Caco-2 (cell line): ENCODE data around the gene EPO. TPM values are rescaled to one million over a fixed set of nuclear protein-coding genes. Genes with fewer than 3 reads are reported as not detected.
A peak's percentile ranks its signal among the peaks of the same experiment; 100 is the strongest.

Experiments used
- BruUV-seq: library from RNA; stranded (reverse); fragments of 400-500 nt; replicated peaks from 2 replicates; lab custom pipeline; 2021; lab: Mats Ljungman, UMichigan
- CTCF ChIA-PET: fragments of 300-600 bp; sonication (Branson Sonifier 250); formaldehyde crosslinking; loops from one replicate; lab custom pipeline; 2022; ENCODE audit warnings: antibody characterized with exemption; lab: Charles Lee
- POLR2A ChIA-PET: fragments of 300-600 bp; sonication (Branson Sonifier 250); formaldehyde crosslinking; loops from one replicate; lab custom pipeline; 2022; ENCODE audit warnings: antibody characterized with exemption; lab: Charles Lee
- DNase-seq, 2 experiments: peaks; one replicate each; pipeline versions ENCODE4 v3.0.0 to v3.0.0-alpha.2; 2020 to 2022
- H3K27me3 ChIP-seq: replicated peaks from 2 replicates; pipeline ENCODE4 v1.6.0; 2011; ENCODE audit warnings: low read length; ENCODE audit not compliant: control insufficient read depth, insufficient read depth
- H3K36me3 ChIP-seq: 2 replicates; pipeline ENCODE4 v1.5.1; 2011; ENCODE audit warnings: low read length; ENCODE audit not compliant: control insufficient read depth, insufficient read depth
- H3K4me1 ChIP-seq: fragments of 250-450 bp; sonication (Bioruptor Pico); 2 replicates; pipeline ENCODE4 v1.5.1; 2020; ENCODE audit warnings: mild to moderate bottlenecking
- H3K4me3 ChIP-seq: 2 replicates; pipeline ENCODE4 v1.5.1; 2011; ENCODE audit warnings: low read depth, mild to moderate bottlenecking, control low read depth, low read length
- H3K9me3 ChIP-seq: fragments of 250-450 bp; sonication (Bioruptor Pico); 2 replicates; pipeline ENCODE4 v1.5.1; 2020; ENCODE audit warnings: mild to moderate bottlenecking, moderate library complexity
- H3K27ac Mint-ChIP-seq: one replicate; pipeline ENCODE4 v1.8.0; 2022; ENCODE audit warnings: mixed read lengths; ENCODE audit not compliant: unreplicated experiment
- H3K27me3 Mint-ChIP-seq: one replicate; pipeline ENCODE4 v1.8.0; 2022; ENCODE audit warnings: mixed read lengths; ENCODE audit not compliant: insufficient read depth, unreplicated experiment
- H3K36me3 Mint-ChIP-seq: one replicate; pipeline ENCODE4 v1.8.0; 2022; ENCODE audit warnings: mild to moderate bottlenecking, mixed read lengths; ENCODE audit not compliant: insufficient read depth, unreplicated experiment
- H3K4me1 Mint-ChIP-seq: one replicate; pipeline ENCODE4 v1.8.0; 2022; ENCODE audit warnings: low read depth, mixed read lengths; ENCODE audit not compliant: unreplicated experiment
- H3K4me3 Mint-ChIP-seq: one replicate; pipeline ENCODE4 v1.8.0; 2022; ENCODE audit warnings: mild to moderate bottlenecking, moderate library complexity, mixed read lengths; ENCODE audit not compliant: unreplicated experiment
- H3K9me3 Mint-ChIP-seq: one replicate; pipeline ENCODE4 v1.8.0; 2022; ENCODE audit warnings: mixed read lengths; ENCODE audit not compliant: unreplicated experiment
- intact Hi-C: fragments of 100-400 bp; cut with micrococcal nuclease; formaldehyde crosslinking; loops from one replicate; pipeline ENCODE4 v1.10.0; 2022; ENCODE audit not compliant: unreplicated experiment
- total RNA-seq: library from RNA; stranded (reverse); gene quantifications from 2 replicates; pipeline ENCODE4 v1.2.3, GENCODE V29; 2022
- TF ChIP-seq, protein P1 (sequence below), 2 experiments: fragments of 200-600 bp in 1 of 2; IDR thresholded peaks; 1 replicate in 1 of 2; 2 replicates in 1 of 2; pipeline versions ENCODE4 v1.5.1 to v1.8.0; 2011 to 2022; ENCODE audit warnings: antibody characterized with exemption in 1 of 2, control low read depth in 1 of 2, inconsistent platforms in 1 of 2, low read depth in 1 of 2, low read length in 1 of 2, mild to moderate bottlenecking in 1 of 2, moderate library complexity in 1 of 2; ENCODE audit not compliant: insufficient read depth in 1 of 2, severe bottlenecking in 1 of 2, unreplicated experiment in 1 of 2

EPO gene
- total RNA-seq, 1 experiment from 2014 or later, result 1.1 TPM

GRCh38 chr7:100719523-100720278 lies 567 bp upstream of the EPO start:
- peaks cover 5% of the 10 kb centered on the region for H3K36me3 Mint-ChIP-seq
- ChIA-PET CTCF (interaction anchor here (0.6 to 11.0 kb wide), 2 partner anchors 14 to 109 kb away, joined by 3 to 155 read pairs; partner anchors contain the start of gene POP7), POLR2A (interaction anchor here (1.8 kb wide), 1 partner anchor 14 kb away, joined by 11 read pairs; the partner anchor contains the start of gene POP7)
- Histone ChIP-seq H3K4me3 (peak overlapping the region; percentile 47), H3K9me3 (peaks cover 8% of the 10 kb centered on the region; the same call in 1 of the 2 replicates), H3K36me3 (no peaks in the 10 kb centered on the region), H3K4me1 (peaks cover 9% of the 10 kb centered on the region), H3K27me3 (no peaks in the 10 kb centered on the region)
- H3K27ac Mint-ChIP-seq, result no peak overlapping the region
- no TSS peak for BruUV-seq
- H3K4me3 Mint-ChIP-seq, result peak overlapping the region; percentile 65
- H3K27me3 Mint-ChIP-seq, result no peaks in the 10 kb centered on the region
- H3K4me1 Mint-ChIP-seq, result peaks cover 7% of the 10 kb centered on the region
- peak; percentile 31 to 71 for DNase-seq
- intact Hi-C loops, result loop anchor here (1.0 kb wide), 1 partner anchor 14 kb away; no protein-coding TSS in a partner anchor
- peaks cover 20% of the 10 kb centered on the region for H3K9me3 Mint-ChIP-seq
- TF ChIP-seq, protein P1, sequence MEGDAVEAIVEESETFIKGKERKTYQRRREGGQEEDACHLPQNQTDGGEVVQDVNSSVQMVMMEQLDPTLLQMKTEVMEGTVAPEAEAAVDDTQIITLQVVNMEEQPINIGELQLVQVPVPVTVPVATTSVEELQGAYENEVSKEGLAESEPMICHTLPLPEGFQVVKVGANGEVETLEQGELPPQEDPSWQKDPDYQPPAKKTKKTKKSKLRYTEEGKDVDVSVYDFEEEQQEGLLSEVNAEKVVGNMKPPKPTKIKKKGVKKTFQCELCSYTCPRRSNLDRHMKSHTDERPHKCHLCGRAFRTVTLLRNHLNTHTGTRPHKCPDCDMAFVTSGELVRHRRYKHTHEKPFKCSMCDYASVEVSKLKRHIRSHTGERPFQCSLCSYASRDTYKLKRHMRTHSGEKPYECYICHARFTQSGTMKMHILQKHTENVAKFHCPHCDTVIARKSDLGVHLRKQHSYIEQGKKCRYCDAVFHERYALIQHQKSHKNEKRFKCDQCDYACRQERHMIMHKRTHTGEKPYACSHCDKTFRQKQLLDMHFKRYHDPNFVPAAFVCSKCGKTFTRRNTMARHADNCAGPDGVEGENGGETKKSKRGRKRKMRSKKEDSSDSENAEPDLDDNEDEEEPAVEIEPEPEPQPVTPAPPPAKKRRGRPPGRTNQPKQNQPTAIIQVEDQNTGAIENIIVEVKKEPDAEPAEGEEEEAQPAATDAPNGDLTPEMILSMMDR (IDR thresholded peaks at IDR 0.05; ENCODE audit: insufficient read depth in 1 of 2, low read depth in 1 of 2, low read length in 1 of 2, severe bottlenecking in 1 of 2, unreplicated experiment in 1 of 2), result no peak

- intact Hi-C loops, result loop anchor here (1.0 kb wide), 1 partner anchor 16 kb away; no protein-coding TSS in a partner anchor
- peaks cover 8% of the 10 kb centered on the region; the same call in 1 of the 2 replicates for H3K9me3 ChIP-seq
- H3K27me3 ChIP-seq, result no peaks in the 10 kb centered on the region
- no peak for DNase-seq
- H3K36me3 Mint-ChIP-seq, result peaks cover 5% of the 10 kb centered on the region
- peak overlapping the region; percentile 65 for H3K4me3 Mint-ChIP-seq
- CTCF ChIA-PET, result interaction anchor here (11.0 kb wide), 1 partner anchor 15 kb away, joined by 155 read pairs; the partner anchor contains the start of gene POP7
- H3K4me1 ChIP-seq, result peaks cover 14% of the 10 kb centered on the region
- H3K4me1 Mint-ChIP-seq, result peaks cover 12% of the 10 kb centered on the region
- no peaks in the 10 kb centered on the region for H3K36me3 ChIP-seq
- H3K9me3 Mint-ChIP-seq, result peaks cover 20% of the 10 kb centered on the region
- no peaks in the 10 kb centered on the region for H3K27me3 Mint-ChIP-seq
- BruUV-seq, result no TSS peak
- POLR2A ChIA-PET, result interaction anchor here (1.7 to 1.8 kb wide), 2 partner anchors 15 kb away, joined by 6 to 11 read pairs; partner anchors contain the start of gene POP7
- TF ChIP-seq, protein P1 (IDR thresholded peaks at IDR 0.05; ENCODE audit: insufficient read depth in 1 of 2, low read depth in 1 of 2, low read length in 1 of 2, severe bottlenecking in 1 of 2, unreplicated experiment in 1 of 2), result no peak
- H3K27ac Mint-ChIP-seq, result no peak overlapping the region
- peak overlapping the region; percentile 47 for H3K4me3 ChIP-seq
Observed at GRCh38 chr7:100720671-100721504, 620 bp downstream of the EPO start.

DNA sequence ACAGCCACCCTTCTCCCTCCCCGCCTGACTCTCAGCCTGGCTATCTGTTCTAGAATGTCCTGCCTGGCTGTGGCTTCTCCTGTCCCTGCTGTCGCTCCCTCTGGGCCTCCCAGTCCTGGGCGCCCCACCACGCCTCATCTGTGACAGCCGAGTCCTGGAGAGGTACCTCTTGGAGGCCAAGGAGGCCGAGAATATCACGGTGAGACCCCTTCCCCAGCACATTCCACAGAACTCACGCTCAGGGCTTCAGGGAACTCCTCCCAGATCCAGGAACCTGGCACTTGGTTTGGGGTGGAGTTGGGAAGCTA lies 1.2 kb downstream of the EPO start:
- peaks cover 20% of the 10 kb centered on the region for H3K9me3 Mint-ChIP-seq
- H3K36me3 Mint-ChIP-seq, result peaks cover 5% of the 10 kb centered on the region
- ChIA-PET POLR2A (interaction anchor here (1.7 kb wide), 1 partner anchor 16 kb away, joined by 6 read pairs; the partner anchor contains the start of gene POP7), CTCF (interaction anchor here (11.0 kb wide), 1 partner anchor 16 kb away, joined by 155 read pairs; the partner anchor contains the start of gene POP7)
- Histone ChIP-seq H3K4me1 (peaks cover 14% of the 10 kb centered on the region), H3K4me3 (peak overlapping the region; percentile 47), H3K27me3 (no peaks in the 10 kb centered on the region), H3K9me3 (peaks cover 8% of the 10 kb centered on the region; the same call in 1 of the 2 replicates), H3K36me3 (no peaks in the 10 kb centered on the region)
- TF ChIP-seq, protein P1 (IDR thresholded peaks at IDR 0.05; ENCODE audit: insufficient read depth in 1 of 2, low read depth in 1 of 2, low read length in 1 of 2, severe bottlenecking in 1 of 2, unreplicated experiment in 1 of 2), result no peak
- peaks cover 12% of the 10 kb centered on the region for H3K4me1 Mint-ChIP-seq
- no peak overlapping the region for H3K27ac Mint-ChIP-seq
- no TSS peak for BruUV-seq
- peak overlapping the region; percentile 65 for H3K4me3 Mint-ChIP-seq
- DNase-seq, result no peak
- intact Hi-C loops, result no loop called here
- H3K27me3 Mint-ChIP-seq, result no peaks in the 10 kb centered on the region
